Cardiac muscle cell (in vitro differentiated cells and primary cell): Measurements from ENCODE around the gene SBF2. TPM values are rescaled to one million over a fixed set of nuclear protein-coding genes. Genes with fewer than 3 reads are reported as not detected.

Source experiments
- DNase-seq, 2 donors: peaks; one replicate each; pipeline versions ENCODE4 v3.0.0 to v3.0.0-alpha.2; 2010 to 2017; ENCODE audit warnings: low read depth in 1 of 2, low spot score in 1 of 2
- H3K27ac ChIP-seq: fragments of 200-600 bp; sonication (generic); 2 replicates; pipeline ENCODE4 v1.5.1; 2016
- H3K27me3 ChIP-seq: fragments of 200-600 bp; sonication (generic); 2 replicates; pipeline ENCODE4 v1.6.0; 2016; ENCODE audit warnings: control low read depth
- H3K36me3 ChIP-seq: fragments of 200-600 bp; sonication (generic); 2 replicates; pipeline ENCODE4 v1.5.1; 2016; ENCODE audit warnings: control low read depth
- H3K4me1 ChIP-seq: fragments of 200-600 bp; sonication (generic); 2 replicates; pipeline ENCODE4 v1.8.1; 2017; ENCODE audit warnings: low read depth, mild to moderate bottlenecking, mixed run types
- H3K4me3 ChIP-seq: fragments of 200-600 bp; sonication (generic); 2 replicates; pipeline ENCODE4 v1.5.1; 2016; ENCODE audit warnings: mild to moderate bottlenecking
- H3K9me3 ChIP-seq: fragments of 200-600 bp; sonication (generic); 2 replicates; pipeline ENCODE4 v1.5.1; 2017; ENCODE audit warnings: low read depth, mild to moderate bottlenecking, control low read depth
- polyA plus RNA-seq: library from polyadenylated mRNA; unstranded; fragments of >200 nt; fragmentation: Nextera tagmentation; extraction: Ambion mirVana; gene quantifications from 2 replicates; pipeline ENCODE4 v1.2.1, GENCODE V29; 2016
- total RNA-seq: library from RNA; depleted of rRNA; stranded (reverse); fragments of >200 nt; gene quantifications from 2 replicates; pipeline ENCODE4 v1.2.3, GENCODE V29; 2016
- TF ChIP-seq, protein P1 (sequence below): IDR thresholded peaks from 2 replicates; pipeline ENCODE4 v1.5.1; 2012; ENCODE audit warnings: low read depth, mild to moderate bottlenecking, low read length

SBF2 gene
- total and polyA plus RNA-seq, 2 experiments from 2014 or later, result 13.3 to 32.3 TPM

DNA sequence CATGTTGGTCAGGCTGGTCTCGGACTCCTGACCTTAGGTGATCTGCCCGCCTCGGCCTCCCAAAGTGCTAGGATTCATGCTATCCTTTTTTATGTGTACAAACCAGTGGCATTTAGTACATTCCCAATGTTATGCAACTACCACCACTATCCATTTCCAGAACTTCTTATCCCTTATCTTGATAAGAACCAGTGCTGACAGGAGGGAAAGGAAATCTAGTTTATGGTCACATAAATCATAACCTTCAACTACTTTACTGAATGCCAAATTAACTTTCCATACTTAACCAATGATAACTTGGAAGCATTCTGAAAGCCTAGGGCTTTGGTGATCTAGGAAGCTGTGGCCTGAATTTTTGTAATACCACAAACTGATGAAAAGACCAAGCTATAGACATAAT, 459.7 kb downstream of the SBF2 start:
- Histone ChIP-seq H3K4me3 (no peak overlapping the region), H3K9me3 (no peaks in the 10 kb centered on the region), H3K36me3 (peaks cover 2% of the 10 kb centered on the region), H3K27me3 (no peaks in the 10 kb centered on the region), H3K27ac (no peak overlapping the region), H3K4me1 (peaks cover 6% of the 10 kb centered on the region)
- TF ChIP-seq, protein P1, sequence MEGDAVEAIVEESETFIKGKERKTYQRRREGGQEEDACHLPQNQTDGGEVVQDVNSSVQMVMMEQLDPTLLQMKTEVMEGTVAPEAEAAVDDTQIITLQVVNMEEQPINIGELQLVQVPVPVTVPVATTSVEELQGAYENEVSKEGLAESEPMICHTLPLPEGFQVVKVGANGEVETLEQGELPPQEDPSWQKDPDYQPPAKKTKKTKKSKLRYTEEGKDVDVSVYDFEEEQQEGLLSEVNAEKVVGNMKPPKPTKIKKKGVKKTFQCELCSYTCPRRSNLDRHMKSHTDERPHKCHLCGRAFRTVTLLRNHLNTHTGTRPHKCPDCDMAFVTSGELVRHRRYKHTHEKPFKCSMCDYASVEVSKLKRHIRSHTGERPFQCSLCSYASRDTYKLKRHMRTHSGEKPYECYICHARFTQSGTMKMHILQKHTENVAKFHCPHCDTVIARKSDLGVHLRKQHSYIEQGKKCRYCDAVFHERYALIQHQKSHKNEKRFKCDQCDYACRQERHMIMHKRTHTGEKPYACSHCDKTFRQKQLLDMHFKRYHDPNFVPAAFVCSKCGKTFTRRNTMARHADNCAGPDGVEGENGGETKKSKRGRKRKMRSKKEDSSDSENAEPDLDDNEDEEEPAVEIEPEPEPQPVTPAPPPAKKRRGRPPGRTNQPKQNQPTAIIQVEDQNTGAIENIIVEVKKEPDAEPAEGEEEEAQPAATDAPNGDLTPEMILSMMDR, result no peak
- peak in 1 of 2 donors; percentile 55 for DNase-seq

DNA sequence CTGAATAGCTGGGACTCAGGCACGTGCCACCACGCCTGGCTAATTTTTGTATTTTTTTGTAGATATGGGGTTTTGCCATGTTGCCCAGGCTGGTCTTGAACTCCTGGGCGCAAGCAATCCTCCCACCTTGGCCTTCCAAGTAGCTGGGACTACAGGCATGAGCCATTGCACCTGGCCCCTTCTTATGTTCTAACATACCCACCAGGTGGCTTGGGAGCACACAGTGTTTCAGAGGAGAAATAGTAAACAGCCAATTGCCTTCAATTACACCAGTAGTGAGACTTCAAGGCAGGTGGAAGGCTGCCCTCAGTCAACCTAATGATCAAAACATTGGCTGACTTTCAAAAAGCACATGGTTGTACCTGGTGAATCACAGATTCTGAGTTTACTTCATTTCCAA, 462.9 kb downstream of the SBF2 start:
- Histone ChIP-seq H3K4me1 (peaks cover 16% of the 10 kb centered on the region), H3K27me3 (no peaks in the 10 kb centered on the region), H3K4me3 (no peak overlapping the region), H3K27ac (no peak overlapping the region), H3K36me3 (no peaks in the 10 kb centered on the region), H3K9me3 (no peaks in the 10 kb centered on the region)
- DNase-seq, result no peak
- TF ChIP-seq, protein P1, result no peak

DNA sequence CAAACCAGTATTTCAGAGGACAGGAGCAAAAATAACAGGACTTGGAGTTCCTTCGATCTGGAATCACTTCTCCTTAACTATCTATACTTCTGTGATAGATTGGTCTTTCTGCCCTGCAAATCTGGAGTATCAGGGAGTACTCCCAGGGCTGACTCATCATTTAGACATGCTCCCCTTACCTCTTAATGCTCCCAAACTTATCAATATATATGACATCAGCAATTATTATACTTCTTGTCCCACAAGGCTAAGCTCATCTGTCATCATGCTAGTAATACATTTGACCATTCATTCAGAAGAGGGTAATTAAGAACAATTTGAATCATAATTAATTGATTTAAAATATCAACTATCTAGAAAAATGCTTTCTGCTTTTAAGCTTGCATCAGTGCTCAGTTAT, 466.3 kb downstream of the SBF2 start:
- Histone ChIP-seq H3K27ac (no peak overlapping the region), H3K4me1 (peaks cover 34% of the 10 kb centered on the region), H3K4me3 (no peak overlapping the region), H3K27me3 (no peaks in the 10 kb centered on the region), H3K9me3 (no peaks in the 10 kb centered on the region), H3K36me3 (no peaks in the 10 kb centered on the region)
- DNase-seq, result no peak
- TF ChIP-seq, protein P1, result no peak

DNA sequence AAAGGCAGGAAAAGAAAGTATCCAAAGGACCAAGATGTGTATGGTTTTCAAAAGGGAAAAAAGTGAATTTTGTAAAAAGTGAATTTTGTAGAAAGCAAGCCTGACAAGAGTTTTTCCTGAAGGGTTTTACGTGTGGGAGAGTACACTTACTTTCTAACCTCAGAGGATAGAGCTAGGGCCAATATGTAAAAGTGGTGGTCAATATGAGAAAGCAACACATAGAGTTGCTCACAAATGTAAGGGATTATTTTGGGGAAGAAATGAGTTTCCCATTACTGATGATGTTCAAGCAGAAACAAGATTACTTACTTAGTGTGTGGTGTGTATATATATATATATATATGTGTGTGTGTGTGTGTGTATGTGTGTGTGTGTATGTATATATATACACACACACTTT, 467.6 kb downstream of the SBF2 start:
- Histone ChIP-seq H3K27me3 (no peaks in the 10 kb centered on the region), H3K27ac (no peak overlapping the region), H3K36me3 (no peaks in the 10 kb centered on the region), H3K9me3 (no peaks in the 10 kb centered on the region), H3K4me3 (no peak overlapping the region), H3K4me1 (peaks cover 29% of the 10 kb centered on the region)
- DNase-seq, result no peak
- TF ChIP-seq, protein P1, result no peak

DNA sequence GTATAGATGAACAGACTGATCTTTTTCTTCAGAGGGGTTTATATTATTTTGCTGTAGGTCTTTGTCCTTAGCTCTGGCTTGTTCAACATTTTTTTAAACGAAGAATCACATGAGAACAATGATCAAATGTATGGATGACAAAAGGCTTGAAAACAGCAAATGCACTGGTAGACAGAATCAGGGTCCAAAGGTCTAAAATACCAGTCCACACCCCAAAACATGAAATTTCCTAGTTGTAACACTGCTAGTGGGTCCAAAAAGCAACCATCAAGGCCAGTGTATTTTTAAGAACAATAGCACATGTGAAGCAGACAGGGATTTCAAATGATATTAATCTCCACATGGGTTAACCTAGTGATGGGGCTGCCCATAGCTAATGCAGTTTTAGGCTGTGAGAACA, 468.1 kb downstream of the SBF2 start:
- peaks cover 32% of the 10 kb centered on the region for H3K4me1 ChIP-seq
- no peak overlapping the region for H3K4me3 ChIP-seq
- no peaks in the 10 kb centered on the region for H3K27me3 ChIP-seq
- H3K9me3 ChIP-seq, result no peaks in the 10 kb centered on the region
- TF ChIP-seq, protein P1, result no peak
- DNase-seq, result no peak
- no peaks in the 10 kb centered on the region for H3K36me3 ChIP-seq
- H3K27ac ChIP-seq, result no peak overlapping the region

DNA sequence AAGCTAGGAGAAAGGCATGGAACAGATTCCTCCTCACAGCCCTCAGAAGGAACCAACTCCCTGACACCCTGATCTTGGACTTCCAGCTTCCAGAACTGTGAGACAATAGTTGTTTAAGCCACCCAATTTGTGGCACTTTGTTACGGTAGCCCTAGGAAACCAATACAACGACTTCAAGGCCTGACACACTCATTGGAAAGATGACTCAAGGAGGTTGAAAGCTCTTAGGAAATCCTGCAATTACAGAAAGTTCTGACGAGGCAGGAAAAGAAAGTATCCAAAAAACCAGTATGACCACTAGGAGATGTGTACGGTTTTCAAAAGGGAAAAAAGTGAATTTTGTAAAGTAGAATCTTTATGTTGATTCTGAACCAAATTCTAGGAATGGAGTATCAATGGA, 468.7 kb downstream of the SBF2 start:
- TF ChIP-seq, protein P1, result no peak
- Histone ChIP-seq H3K27ac (no peak overlapping the region), H3K4me3 (no peak overlapping the region), H3K27me3 (no peaks in the 10 kb centered on the region), H3K36me3 (no peaks in the 10 kb centered on the region), H3K9me3 (no peaks in the 10 kb centered on the region), H3K4me1 (peaks cover 38% of the 10 kb centered on the region)
- peak in 1 of 2 donors; percentile 53 for DNase-seq
